HEK293T (cell line): ENCODE measurements around the gene PYGB.

Experiments
- CTCF ChIA-PET: fragments of 350-600 bp; formaldehyde crosslinking; extraction: SDS; loops from one replicate; lab custom pipeline; 2021; ENCODE audit warnings: antibody characterized with exemption, inconsistent platforms; lab: Yijun Ruan, JAX
- POLR2A ChIA-PET: fragments of 350-600 bp; formaldehyde crosslinking; extraction: SDS; loops from one replicate; lab custom pipeline; 2020; ENCODE audit warnings: antibody characterized with exemption, inconsistent platforms; lab: Yijun Ruan, JAX
- DNase-seq: peaks from one replicate; pipeline ENCODE4 v3.0.0; 2012; ENCODE audit warnings: mixed read lengths; ENCODE audit errors: extremely low spot score
- ARNT ChIP-seq: fragments of 450-650 bp; IDR thresholded peaks from 2 replicates; pipeline ENCODE4 v1.6.1; 2017; ENCODE audit warnings: mild to moderate bottlenecking
- BHLHE40 ChIP-seq: fragments of 450-650 bp; IDR thresholded peaks from 2 replicates; pipeline ENCODE4 v1.6.1; 2016; ENCODE audit warnings: mild to moderate bottlenecking, moderate library complexity, borderline replicate concordance
- CTBP1 ChIP-seq: fragments of 450-650 bp; IDR thresholded peaks from 2 replicates; pipeline ENCODE4 v1.6.1; 2016; ENCODE audit warnings: borderline replicate concordance
- ELF4 ChIP-seq: fragments of 450-650 bp; IDR thresholded peaks from 2 replicates; pipeline ENCODE4 v1.6.1; 2017; ENCODE audit warnings: antibody characterized with exemption
- FOXA1 ChIP-seq: fragments of 450-650 bp; IDR thresholded peaks from 2 replicates; pipeline ENCODE4 v1.6.1; 2016; ENCODE audit warnings: mild to moderate bottlenecking
- FOXK2 ChIP-seq: fragments of 450-650 bp; IDR thresholded peaks from 2 replicates; pipeline ENCODE4 v1.6.1; 2016; ENCODE audit warnings: mild to moderate bottlenecking
- FOXM1 ChIP-seq: fragments of 450-650 bp; IDR thresholded peaks from 2 replicates; pipeline ENCODE4 v1.6.1; 2017; ENCODE audit warnings: mild to moderate bottlenecking, borderline replicate concordance
- HDGF ChIP-seq: fragments of 450-650 bp; IDR thresholded peaks from 2 replicates; pipeline ENCODE4 v1.6.1; 2017; ENCODE audit warnings: antibody characterized with exemption, borderline replicate concordance
- L3MBTL2 ChIP-seq: fragments of 450-650 bp; conservative IDR thresholded peaks from 2 replicates; pipeline ENCODE4 v1.6.1; 2016; ENCODE audit warnings: mild to moderate bottlenecking
- LEF1 ChIP-seq: fragments of 450-650 bp; IDR thresholded peaks from 2 replicates; pipeline ENCODE4 v1.6.1; 2017; ENCODE audit warnings: mild to moderate bottlenecking, borderline replicate concordance
- NFRKB ChIP-seq: fragments of 450-650 bp; IDR thresholded peaks from 2 replicates; pipeline ENCODE4 v1.6.1; 2016; ENCODE audit warnings: mild to moderate bottlenecking, moderate library complexity
- PKNOX1 ChIP-seq: fragments of 450-650 bp; IDR thresholded peaks from 2 replicates; pipeline ENCODE4 v1.6.1; 2016
- SP1 ChIP-seq: fragments of 450-650 bp; IDR thresholded peaks from 2 replicates; pipeline ENCODE4 v1.6.1; 2017
- SUZ12 ChIP-seq: fragments of 450-650 bp; IDR thresholded peaks from 2 replicates; pipeline ENCODE4 v1.6.1; 2016; ENCODE audit warnings: mild to moderate bottlenecking
- TARDBP ChIP-seq: fragments of 450-650 bp; IDR thresholded peaks from 2 replicates; pipeline ENCODE4 v1.6.1; 2016
- ZNF384 ChIP-seq: fragments of 450-650 bp; IDR thresholded peaks from 2 replicates; pipeline ENCODE4 v1.6.1; 2016

The PYGB gene

GRCh38 chr20:25277051-25277801 lies 29.3 kb downstream of the PYGB start:
- POLR2A ChIA-PET, result no interaction called here

GRCh38 chr20:25277941-25278521 lies 30.1 kb downstream of the PYGB start:
- CTCF ChIA-PET, result no interaction called here
- DNase-seq, result no peak
- TF ChIP-seq NFRKB (no peak), TARDBP (no peak), BHLHE40 (no peak), FOXK2 (no peak), LEF1 (no peak), HDGF (no peak), ZNF384 (no peak), FOXM1 (no peak), ARNT (no peak), SUZ12 (no peak), SP1 (no peak), FOXA1 (no peak), ELF4 (no peak), CTBP1 (no peak), PKNOX1 (no peak), L3MBTL2 (no peak)
- POLR2A ChIA-PET, result no interaction called here

More at GRCh38 chr20:25277051-25277801, 29.3 kb downstream of the PYGB start:
- no peak for DNase-seq
- TF ChIP-seq PKNOX1, result no peak
- no peak for TF ChIP-seq L3MBTL2
- TF ChIP-seq NFRKB, result no peak
- TF ChIP-seq FOXA1, result no peak
- no peak for TF ChIP-seq BHLHE40
- no peak for TF ChIP-seq SP1
- no peak for TF ChIP-seq HDGF
- no peak for TF ChIP-seq TARDBP
- no peak for TF ChIP-seq ELF4
- TF ChIP-seq SUZ12, result no peak
- no peak for TF ChIP-seq ZNF384
- CTCF ChIA-PET, result no interaction called here

GRCh38 chr20:25278636-25279361 lies 30.9 kb downstream of the PYGB start:
- ChIA-PET POLR2A (no interaction called here), CTCF (no interaction called here)
- TF ChIP-seq LEF1 (no peak), NFRKB (no peak), ARNT (no peak), HDGF (no peak), FOXA1 (no peak), SP1 (no peak), PKNOX1 (no peak), L3MBTL2 (no peak), FOXM1 (no peak), ELF4 (no peak), BHLHE40 (no peak), TARDBP (no peak), CTBP1 (no peak), SUZ12 (no peak), ZNF384 (no peak)
- no peak for DNase-seq

GRCh38 chr20:25279403-25279802 lies 31.5 kb downstream of the PYGB start:
- DNase-seq, result no peak
- ChIA-PET CTCF (no interaction called here), POLR2A (no interaction called here)
- TF ChIP-seq SP1 (no peak), ARNT (no peak), L3MBTL2 (no peak), ZNF384 (no peak), FOXM1 (no peak), BHLHE40 (no peak), NFRKB (no peak), FOXA1 (no peak), SUZ12 (no peak), PKNOX1 (no peak), TARDBP (no peak), FOXK2 (no peak), ELF4 (no peak), HDGF (no peak), LEF1 (no peak), CTBP1 (no peak)
